Testis (tissue), 2 donors: ENCODE measurements around the gene ALDH8A1.

Experiments used
- POLR2A ChIP-seq: fragments of 450-650 bp; IDR thresholded peaks from one replicate; pipeline ENCODE4 v1.6.1; 2017; ENCODE audit warnings: antibody characterized with exemption, mild to moderate bottlenecking, moderate library complexity
- TF ChIP-seq, protein P1 (sequence below), 3 experiments: fragments of 450-650 bp in 2 of 3; fragments of 200-600 bp in 1 of 3; sonication (generic) in 1 of 3; IDR thresholded peaks; one replicate each; pipeline ENCODE4 v1.5.1; 2016 to 2019; ENCODE audit warnings: antibody characterized with exemption in 3 of 3, mild to moderate bottlenecking in 2 of 3, moderate library complexity in 1 of 3

GRCh38 chr6:134990262-134990661, 40.4 kb upstream of the ALDH8A1 start:
- TF ChIP-seq, protein P1, sequence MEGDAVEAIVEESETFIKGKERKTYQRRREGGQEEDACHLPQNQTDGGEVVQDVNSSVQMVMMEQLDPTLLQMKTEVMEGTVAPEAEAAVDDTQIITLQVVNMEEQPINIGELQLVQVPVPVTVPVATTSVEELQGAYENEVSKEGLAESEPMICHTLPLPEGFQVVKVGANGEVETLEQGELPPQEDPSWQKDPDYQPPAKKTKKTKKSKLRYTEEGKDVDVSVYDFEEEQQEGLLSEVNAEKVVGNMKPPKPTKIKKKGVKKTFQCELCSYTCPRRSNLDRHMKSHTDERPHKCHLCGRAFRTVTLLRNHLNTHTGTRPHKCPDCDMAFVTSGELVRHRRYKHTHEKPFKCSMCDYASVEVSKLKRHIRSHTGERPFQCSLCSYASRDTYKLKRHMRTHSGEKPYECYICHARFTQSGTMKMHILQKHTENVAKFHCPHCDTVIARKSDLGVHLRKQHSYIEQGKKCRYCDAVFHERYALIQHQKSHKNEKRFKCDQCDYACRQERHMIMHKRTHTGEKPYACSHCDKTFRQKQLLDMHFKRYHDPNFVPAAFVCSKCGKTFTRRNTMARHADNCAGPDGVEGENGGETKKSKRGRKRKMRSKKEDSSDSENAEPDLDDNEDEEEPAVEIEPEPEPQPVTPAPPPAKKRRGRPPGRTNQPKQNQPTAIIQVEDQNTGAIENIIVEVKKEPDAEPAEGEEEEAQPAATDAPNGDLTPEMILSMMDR (IDR thresholded peaks at IDR 0.05) = no peak
- TF ChIP-seq POLR2A = no peak
